Lung (tissue), 12 donors: Measurements from ENCODE around the gene ACIN1. TPM values are rescaled to one million over a fixed set of nuclear protein-coding genes. Genes with fewer than 3 reads are reported as not detected.
A peak's percentile ranks its signal among the peaks of the same experiment; 100 is the strongest.

Experiments used
- ATAC-seq: fragments of 200-7000 bp; cut with Tn5 transposase; one replicate; pipeline ENCODE4 v1.9.1; 2020; ENCODE audit warnings: moderate number of reproducible peaks; ENCODE audit not compliant: insufficient read depth, low FRiP score
- DNase-seq, 3 donors: peaks; one replicate each; pipeline ENCODE4 v3.0.0-alpha.2; 2013 to 2017
- H3K27ac ChIP-seq, 2 donors: one replicate each; pipeline ENCODE4 v1.5.1; 2013; ENCODE audit warnings: mild to moderate bottlenecking in 2 of 2, moderate library complexity in 2 of 2, control low read depth in 1 of 2, inconsistent platforms in 1 of 2, low read depth in 1 of 2, low read length in 1 of 2
- H3K27me3 ChIP-seq, 3 donors: one replicate each; pipeline ENCODE4 v1.5.1; 2013; ENCODE audit warnings: low read length in 2 of 3; ENCODE audit not compliant: control insufficient read depth in 3 of 3, insufficient read depth in 3 of 3
- H3K36me3 ChIP-seq, 4 donors: one replicate each; pipeline ENCODE4 v1.5.1; 2013; ENCODE audit warnings: low read length in 4 of 4, mild to moderate bottlenecking in 1 of 4, moderate library complexity in 1 of 4; ENCODE audit not compliant: control insufficient read depth in 4 of 4, insufficient read depth in 4 of 4
- H3K4me1 ChIP-seq, 5 donors: one replicate each; pipeline ENCODE4 v1.5.1; 2013; ENCODE audit warnings: low read length in 5 of 5, mild to moderate bottlenecking in 2 of 5, moderate library complexity in 1 of 5; ENCODE audit not compliant: control insufficient read depth in 5 of 5, insufficient read depth in 5 of 5
- H3K4me3 ChIP-seq: one replicate; pipeline ENCODE4 v1.5.1; 2013; ENCODE audit warnings: mild to moderate bottlenecking, control low read depth, moderate library complexity
- H3K9ac ChIP-seq, 2 donors: one replicate each; pipeline ENCODE4 v1.5.1; 2013; ENCODE audit warnings: low read length in 2 of 2, control low read depth in 1 of 2; ENCODE audit not compliant: insufficient read depth in 1 of 2
- H3K9me3 ChIP-seq, 4 donors: one replicate each; pipeline ENCODE4 v1.5.1; 2013; ENCODE audit warnings: low read length in 3 of 4, mild to moderate bottlenecking in 1 of 4, moderate library complexity in 1 of 4; ENCODE audit not compliant: control insufficient read depth in 4 of 4, insufficient read depth in 3 of 4
- CTCF ChIP-seq: IDR thresholded peaks from 2 replicates; pipeline ENCODE4 v1.5.1; 2012; ENCODE audit warnings: mild to moderate bottlenecking; ENCODE audit errors: control extremely low read depth, extremely low read depth
- WGBS, 2 donors: extraction: QIAGEN DNeasy Blood & Tissue Kit; methylation state at CpG; one replicate each; pipeline ENCODE4 v1.1.7; 2013; 5-methylcytosine and 5-hydroxymethylcytosine counted together
- polyA plus RNA-seq, 2 donors: library from polyadenylated mRNA; stranded (reverse); fragments of 200-250 nt; gene quantifications; one replicate each; pipeline ENCODE4 v1.2.1, GENCODE V29; 2013
- total RNA-seq, 2 donors: library from RNA; depleted of rRNA in 1 of 2; stranded (reverse); fragments of >200 nt in 1 of 2; gene quantifications; one replicate each; pipeline ENCODE4 v1.2.1, GENCODE V29; 2014 to 2021
- donor health status: control.
- donor health status: control.
- donor health status: Bipolar disorder and iron deficiency.
- donor health status: healthy.
- donor health status: DM: yes; HTN: yes; CAD: no.

The ACIN1 gene
- total and polyA plus RNA-seq, 4 donors: 76.3 to 154 (median 115) TPM

- Histone ChIP-seq H3K4me1 (peaks cover 0 to 15% (median 10%) of the 10 kb centered on the region in 5 donors), H3K4me3 (no peak overlapping the region), H3K27ac (peak overlapping the region; percentile 35 to 42), H3K9me3 (no peaks in the 10 kb centered on the region), H3K27me3 (no peaks in the 10 kb centered on the region), H3K36me3 (peaks cover 0 to 2% (median under 1%) of the 10 kb centered on the region in 4 donors), H3K9ac (no peak overlapping the region)
- no peak for ATAC-seq
- 76 to 81% methylated on average over 13 of the region's 13 CpGs for WGBS, 2 donors
- no peak for TF ChIP-seq CTCF
- DNase-seq: no peak
Observed at GRCh38 chr14:23045419-23046357, 49.2 kb downstream of the ACIN1 start.

GRCh38 chr14:23044840-23045239, 50.1 kb downstream of the ACIN1 start:
- ATAC-seq: no peak

GRCh38 chr14:23043754-23044153, 51.2 kb downstream of the ACIN1 start:
- peaks cover 0 to 15% (median 10%) of the 10 kb centered on the region in 5 donors for H3K4me1 ChIP-seq
- 75 to 91% methylated on average over 3 of the region's 3 CpGs for WGBS, 2 donors
- H3K27ac ChIP-seq: no peak overlapping the region
- no peak overlapping the region for H3K4me3 ChIP-seq
- H3K36me3 ChIP-seq: no peaks in the 10 kb centered on the region
- peak; percentile 39 to 73 (median 52) for DNase-seq
- H3K27me3 ChIP-seq: no peaks in the 10 kb centered on the region
- H3K9ac ChIP-seq: peak overlapping the region in 1 of 2 donors; percentile 11
- H3K9me3 ChIP-seq: no peaks in the 10 kb centered on the region
- TF ChIP-seq CTCF: no peak
- no peak for ATAC-seq

More at GRCh38 chr14:23044840-23045239, 50.1 kb downstream of the ACIN1 start:
- no peak overlapping the region for H3K4me3 ChIP-seq
- WGBS, 2 donors: 81 to 87% methylated on average over 8 of the region's 8 CpGs
- peak overlapping the region; percentile 26 to 42 for H3K27ac ChIP-seq
- H3K27me3 ChIP-seq: no peaks in the 10 kb centered on the region
- no peak for TF ChIP-seq CTCF
- H3K9me3 ChIP-seq: no peaks in the 10 kb centered on the region
- H3K9ac ChIP-seq: no peak overlapping the region
- H3K36me3 ChIP-seq: peaks cover 0 to under 1% (median 0%) of the 10 kb centered on the region in 4 donors
- H3K4me1 ChIP-seq: peaks cover 0 to 15% (median 10%) of the 10 kb centered on the region in 5 donors
- no peak for DNase-seq
